SIG-M5 treated with dmso at 0.1 percent for 504 hours (cell line): ENCODE results near the gene CYP2S1.

Experiments used
- DNase-seq: peaks from one replicate; lab custom pipeline; 2025; ENCODE audit not compliant: unreplicated experiment; lab: John Stamatoyannopoulos, UW

CYP2S1 gene

DNA sequence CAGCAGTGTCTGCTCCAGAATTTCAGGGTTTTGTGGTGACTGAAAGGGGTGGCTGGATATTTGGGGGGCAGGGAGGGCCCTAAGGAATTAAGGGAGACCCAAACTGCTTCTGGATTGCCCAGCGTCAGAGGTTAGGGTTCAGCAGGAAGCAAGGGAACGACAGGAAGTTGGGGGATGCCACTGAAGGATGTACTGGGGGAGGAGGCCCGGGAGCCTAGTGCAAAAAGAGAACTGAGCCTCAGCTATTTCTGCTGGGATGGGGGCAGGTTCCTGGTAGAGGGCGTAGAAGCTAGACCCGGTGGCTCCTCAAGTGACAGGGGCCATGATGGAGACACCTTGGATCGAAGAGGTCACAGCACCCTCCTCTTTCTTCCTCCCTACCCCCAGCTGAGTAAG lies 1.1 kb downstream of the CYP2S1 start:
- DNase-seq = peak; percentile 72

DNA sequence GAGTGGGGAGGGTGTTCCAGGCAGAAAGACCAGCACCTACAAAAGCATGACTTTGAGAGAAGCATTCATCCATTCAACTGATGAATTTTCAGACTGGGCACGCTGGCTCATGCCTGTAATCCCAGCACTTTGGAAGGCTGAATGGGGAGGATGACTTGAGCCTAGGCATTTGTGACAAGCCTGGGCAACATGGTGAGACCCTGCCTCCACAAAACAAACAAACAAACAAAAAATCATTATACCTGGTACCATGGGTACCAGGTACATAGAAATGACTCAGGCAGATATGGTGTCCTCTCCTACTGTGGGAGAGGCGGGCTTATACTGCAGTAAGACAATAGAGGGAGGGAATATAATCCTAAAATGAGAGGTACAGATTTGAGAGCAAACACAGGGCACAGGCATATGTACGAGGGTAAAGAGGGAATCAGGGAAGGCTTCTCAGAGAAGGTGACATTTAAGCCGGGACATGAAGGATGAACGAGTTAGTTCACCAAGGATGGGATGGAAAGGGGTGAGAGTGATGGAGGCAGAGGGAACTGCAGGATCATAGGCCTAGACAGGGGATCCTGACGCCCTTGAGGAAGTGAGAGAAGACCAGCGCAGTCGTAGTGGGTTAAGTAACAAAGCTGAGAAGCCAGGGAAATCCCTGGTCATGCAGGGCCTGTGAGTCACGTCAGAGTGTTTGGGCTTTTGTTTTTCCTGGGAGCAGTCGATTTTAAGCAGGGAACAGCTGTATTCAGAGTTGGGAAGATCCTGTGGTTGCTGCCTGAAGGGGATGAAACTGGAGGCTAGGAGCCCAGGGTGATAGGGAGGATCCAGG lies 2.9 kb downstream of the CYP2S1 start:
- peak; percentile 51 for DNase-seq

DNA sequence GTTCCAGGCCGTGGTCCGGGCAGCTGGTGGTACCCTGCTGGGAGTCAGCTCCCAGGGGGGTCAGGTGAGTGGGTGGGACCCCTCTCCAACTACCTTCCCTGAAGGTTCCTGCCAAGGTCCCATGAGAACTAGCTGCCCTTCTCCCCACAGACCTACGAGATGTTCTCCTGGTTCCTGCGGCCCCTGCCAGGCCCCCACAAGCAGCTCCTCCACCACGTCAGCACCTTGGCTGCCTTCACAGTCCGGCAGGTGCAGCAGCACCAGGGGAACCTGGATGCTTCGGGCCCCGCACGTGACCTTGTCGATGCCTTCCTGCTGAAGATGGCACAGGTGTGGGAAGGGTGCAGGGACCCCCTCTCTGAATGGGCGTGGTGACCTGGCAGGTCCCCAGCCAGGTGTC lies 5.5 kb downstream of the CYP2S1 start:
- no peak for DNase-seq

DNA sequence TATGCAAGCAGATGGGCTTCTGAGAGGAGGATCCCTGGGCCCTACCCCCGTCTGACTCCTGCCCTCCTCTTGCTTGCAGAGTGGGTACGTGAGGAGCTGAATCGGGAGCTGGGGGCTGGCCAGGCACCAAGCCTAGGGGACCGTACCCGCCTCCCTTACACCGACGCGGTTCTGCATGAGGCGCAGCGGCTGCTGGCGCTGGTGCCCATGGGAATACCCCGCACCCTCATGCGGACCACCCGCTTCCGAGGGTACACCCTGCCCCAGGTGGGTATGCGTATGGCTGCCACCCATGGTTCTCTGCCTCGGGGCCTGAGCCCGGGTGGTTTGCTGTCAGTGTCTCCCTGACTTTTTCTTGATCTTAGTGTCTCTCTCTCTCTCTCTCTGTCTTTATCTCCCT lies 10.4 kb downstream of the CYP2S1 start:
- no peak for DNase-seq

DNA sequence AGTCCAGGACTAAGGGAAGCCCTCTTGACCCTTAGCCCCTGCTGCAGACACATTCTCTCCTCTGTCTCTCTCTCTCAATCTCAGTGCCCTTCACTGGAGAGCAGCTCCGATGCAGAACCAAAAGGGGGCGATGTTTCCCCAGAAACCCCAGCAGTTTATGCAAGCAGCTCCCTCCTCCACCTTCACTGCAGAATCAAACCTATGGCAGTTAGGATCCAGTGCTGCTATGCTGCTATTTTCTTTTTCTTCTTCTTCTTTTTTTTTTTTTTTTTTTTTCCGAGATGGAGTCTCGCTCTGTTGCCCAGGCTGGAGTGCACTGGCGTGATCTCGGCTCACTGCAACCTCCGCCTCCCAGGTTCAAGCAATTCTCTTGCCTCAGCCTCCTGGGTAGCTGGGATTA lies 11.3 kb downstream of the CYP2S1 start:
- peak; percentile 59 for DNase-seq

DNA sequence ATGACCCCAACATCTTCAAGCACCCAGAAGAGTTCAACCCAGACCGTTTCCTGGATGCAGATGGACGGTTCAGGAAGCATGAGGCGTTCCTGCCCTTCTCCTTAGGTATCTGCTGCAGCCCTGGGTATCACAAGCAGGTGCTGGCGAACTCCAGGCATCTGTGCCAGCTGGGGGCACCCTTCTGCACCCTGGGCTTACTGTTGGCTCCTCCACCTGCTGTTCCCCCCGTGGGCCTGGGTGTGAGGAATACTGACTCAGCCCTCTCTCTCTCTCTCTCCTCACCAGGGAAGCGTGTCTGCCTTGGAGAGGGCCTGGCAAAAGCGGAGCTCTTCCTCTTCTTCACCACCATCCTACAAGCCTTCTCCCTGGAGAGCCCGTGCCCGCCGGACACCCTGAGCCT lies 13.0 kb downstream of the CYP2S1 start:
- DNase-seq = no peak

DNA sequence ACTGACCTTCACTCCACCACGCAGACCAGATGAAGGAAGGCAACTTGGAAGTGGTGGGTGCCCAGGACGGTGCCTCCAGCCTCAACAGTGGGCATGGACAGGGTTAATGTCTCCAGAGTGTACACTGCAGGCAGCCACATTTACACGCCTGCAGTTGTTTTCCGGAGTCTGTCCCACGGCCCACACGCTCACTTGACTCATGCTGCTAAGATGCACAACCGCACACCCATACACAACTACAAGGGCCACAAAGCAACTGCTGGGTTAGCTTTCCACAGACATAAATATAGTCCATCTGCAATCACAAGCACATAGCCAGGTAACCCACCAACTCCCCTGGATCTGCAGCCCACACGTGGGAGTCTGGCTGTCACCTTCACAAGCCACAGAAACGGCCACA lies 13.4 kb downstream of the CYP2S1 start:
- no peak for DNase-seq

DNA sequence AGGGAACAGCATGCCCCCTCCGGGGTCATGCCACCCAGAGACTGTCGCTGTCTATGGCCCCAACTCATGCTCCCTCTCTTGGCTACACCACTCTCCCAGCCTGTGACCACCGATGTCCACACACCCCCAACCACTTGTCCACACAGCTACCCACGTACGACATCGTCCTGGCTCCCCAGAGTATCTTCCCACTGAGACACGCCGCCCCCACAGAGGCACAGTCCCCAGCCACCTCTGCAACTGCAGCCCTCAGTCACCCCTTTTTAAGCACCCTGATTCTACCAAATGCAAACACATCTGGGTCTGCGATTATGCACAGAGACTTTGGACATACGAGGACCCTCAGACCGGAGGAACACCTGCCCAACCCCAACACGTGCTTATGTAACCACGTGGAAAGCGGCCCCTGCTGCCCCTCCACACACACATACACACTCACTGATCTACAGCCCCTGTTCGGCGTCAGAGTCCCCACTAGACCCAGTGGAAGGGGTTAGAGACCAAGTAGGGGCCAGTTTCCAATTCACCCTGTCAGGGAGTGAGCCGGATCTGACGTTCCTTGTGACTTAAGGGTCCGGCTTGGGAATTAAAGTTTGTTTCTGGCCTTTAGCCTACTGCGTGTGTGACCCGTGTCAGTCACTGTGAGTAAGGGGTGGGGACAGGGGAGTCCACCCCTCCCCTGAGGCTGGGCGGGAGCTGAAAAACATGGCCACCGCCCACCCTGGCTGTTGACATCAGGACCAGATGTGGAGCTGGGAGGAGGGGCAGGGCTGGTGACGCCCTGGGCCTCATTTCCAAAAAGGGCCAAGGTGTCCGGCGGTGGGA lies 14.1 kb downstream of the CYP2S1 start:
- no peak for DNase-seq

DNA sequence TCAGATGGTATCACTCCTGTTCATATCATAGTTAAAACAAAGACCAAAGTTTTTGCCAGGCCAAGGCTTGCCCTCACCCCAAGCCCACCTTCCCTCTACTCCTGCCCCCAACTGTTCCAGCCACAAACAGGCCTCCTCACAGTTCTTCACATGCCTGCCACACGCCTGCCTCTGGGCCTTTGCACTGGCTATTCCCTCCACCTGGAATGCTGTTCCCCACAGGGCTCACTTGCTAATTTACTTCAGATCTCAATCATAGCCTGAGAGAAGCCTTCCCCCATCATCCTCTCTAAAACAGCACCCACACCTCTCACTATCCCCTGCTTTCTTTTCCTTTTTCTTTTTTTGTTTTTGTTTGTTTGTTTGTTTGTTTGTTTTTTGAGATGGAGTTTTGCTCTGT lies 21.1 kb downstream of the CYP2S1 start:
- DNase-seq = no peak

DNA sequence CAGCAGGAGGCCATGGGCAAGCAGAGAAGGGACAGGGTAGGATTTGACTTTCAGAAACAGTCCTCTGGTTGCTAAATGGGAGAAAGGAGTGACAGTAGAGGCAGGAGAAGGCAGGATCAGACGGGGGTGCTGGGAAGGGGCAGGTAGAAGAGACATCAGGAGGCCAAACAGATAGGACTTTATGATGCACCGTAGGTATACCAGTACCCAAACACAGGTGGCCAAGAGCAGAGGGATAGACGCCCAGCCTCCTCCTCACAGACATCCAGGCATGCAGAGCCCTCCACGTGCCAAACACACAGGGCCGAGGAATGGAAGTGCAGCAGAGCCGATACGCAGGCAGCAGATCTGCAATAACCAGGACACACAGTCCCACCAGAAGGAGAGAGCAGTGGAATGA lies 24.7 kb downstream of the CYP2S1 start:
- DNase-seq = no peak

DNA sequence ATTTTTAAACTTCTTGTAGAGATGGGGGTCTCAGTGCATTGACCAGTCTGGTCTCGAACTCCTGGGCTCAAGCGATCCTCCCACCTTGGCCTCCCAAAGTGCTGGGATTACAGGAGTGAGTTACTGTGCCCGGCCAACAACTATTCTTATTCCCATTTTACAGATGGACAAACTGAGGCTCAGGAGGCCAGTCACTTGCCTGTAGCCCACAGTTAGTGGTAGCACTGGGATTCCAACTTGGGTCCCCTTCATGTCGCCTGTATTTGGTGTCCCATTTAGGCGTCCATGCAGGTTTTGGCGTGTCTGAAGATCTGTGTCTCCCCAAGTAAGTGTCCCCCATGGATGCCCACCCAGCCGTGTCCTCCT lies 25.2 kb downstream of the CYP2S1 start:
- DNase-seq = no peak

DNA sequence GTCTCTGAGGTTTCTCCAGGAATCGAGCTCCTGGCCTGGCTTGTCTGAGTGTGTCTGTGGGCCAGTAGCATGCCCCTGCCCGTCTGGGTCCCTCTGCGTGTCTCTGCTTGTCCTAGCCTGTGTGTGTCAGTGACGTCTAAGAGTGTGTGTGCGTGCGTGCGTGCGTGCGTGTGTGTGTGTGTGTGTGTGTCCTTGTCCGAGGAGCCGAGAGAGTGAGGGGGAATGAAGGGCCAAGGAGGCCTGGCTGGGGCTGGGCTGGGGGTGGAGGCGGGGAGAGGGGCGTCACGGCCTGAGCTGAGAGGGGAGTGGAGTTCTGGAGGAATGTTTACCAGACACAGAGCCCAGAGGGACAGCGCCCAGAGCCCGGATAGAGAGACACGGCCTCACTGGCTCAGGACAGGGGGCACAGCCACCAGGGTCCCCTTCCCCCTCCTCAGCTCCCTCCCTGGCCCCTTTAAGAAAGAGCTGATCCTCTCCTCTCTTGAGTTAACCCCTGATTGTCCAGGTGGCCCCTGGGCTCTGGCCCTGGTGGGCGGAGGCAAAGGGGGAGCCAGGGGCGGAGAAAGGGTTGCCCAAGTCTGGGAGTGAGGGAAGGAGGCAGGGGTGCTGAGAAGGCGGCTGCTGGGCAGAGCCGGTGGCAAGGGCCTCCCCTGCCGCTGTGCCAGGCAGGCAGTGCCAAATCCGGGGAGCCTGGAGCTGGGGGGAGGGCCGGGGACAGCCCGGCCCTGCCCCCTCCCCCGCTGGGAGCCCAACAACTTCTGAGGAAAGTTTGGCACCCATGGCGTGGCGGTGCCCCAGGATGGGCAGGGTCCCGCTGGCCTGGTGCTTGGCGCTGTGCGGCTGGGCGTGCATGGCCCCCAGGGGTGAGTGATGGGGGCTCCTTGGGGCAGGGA lies 25.8 kb downstream of the CYP2S1 start, which contains the start of gene AXL:
AXL (plus strand) TSS at position 609 of the 893 bp plus-strand sequence; CDS start at position 779, 170 bp downstream.
- DNase-seq = no peak

DNA sequence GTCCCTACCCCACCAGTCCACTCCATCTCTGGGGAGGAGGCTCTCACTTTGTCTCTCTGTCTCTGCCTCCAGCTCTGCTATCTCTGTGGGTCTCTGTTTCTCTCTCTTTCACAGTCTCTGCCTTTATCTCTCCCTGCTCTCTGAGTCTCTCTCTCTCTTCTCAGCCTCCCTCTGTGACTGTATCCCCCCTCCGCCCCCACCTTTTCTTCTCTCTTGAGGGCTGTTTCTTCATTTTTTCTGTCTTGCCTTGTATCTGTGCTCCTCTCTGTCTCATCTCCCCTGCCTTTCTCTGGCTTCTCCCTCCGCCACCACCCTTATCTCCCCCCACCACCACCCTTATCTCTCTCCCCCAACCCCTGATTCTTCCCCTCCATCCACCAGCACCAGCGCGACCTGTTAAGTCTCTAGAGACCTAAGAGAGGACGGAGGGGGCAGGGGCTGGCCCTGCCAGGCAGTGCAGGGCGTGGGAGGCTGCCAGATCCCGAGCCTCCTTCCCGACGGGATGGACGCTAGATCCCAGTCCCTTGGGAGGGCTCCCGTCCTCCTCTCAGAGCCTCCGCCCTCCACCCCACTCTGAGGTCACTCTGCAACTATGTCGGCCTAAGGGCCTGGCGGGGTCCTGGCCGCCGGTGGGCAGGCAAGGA lies 27.0 kb downstream of the CYP2S1 start:
- no peak for DNase-seq

DNA sequence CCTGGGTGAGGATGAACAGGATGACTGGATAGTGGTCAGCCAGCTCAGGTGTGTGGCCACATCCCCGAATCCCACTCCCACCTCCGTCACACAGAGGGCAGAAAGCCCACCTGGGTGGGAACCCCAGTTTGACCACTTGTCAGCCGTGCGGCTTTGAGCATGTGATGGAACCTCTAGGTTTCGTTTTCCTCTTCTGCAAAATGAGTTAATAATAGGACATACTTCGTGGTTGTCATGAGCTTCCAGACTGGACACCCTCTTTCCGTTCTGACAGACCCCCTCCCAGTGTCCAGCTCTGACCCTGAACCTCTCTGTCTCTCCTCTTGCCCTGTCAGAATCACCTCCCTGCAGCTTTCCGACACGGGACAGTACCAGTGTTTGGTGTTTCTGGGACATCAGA lies 27.8 kb downstream of the CYP2S1 start:
- DNase-seq = no peak

DNA sequence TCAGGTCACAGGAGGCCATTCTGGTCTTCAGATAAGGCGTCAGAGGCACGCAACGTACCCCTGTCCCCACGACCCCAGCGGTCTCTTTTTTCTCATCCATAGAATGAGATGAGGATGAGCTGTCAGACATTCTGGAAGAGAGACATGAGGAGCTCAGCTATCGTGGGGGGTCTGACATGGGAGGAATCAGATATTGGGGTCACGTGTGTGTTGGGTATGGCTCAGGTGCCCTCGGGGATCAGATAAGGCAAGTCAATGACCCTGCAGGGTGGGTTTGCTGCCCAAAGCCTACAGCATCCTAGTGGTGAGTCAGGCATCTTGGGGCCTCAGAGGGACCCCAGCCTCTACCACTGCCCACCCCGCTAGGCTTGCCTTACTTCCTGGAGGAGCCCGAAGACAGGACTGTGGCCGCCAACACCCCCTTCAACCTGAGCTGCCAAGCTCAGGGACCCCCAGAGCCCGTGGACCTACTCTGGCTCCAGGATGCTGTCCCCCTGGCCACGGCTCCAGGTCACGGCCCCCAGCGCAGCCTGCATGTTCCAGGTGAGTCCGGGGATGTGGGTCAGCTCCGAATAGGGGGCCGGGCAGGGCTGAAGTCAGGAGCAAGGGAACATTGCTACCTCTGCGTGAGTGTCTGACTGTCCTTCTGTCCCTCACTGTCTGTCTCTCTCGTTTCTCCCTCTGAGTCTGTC lies 28.6 kb downstream of the CYP2S1 start:
- no peak for DNase-seq

DNA sequence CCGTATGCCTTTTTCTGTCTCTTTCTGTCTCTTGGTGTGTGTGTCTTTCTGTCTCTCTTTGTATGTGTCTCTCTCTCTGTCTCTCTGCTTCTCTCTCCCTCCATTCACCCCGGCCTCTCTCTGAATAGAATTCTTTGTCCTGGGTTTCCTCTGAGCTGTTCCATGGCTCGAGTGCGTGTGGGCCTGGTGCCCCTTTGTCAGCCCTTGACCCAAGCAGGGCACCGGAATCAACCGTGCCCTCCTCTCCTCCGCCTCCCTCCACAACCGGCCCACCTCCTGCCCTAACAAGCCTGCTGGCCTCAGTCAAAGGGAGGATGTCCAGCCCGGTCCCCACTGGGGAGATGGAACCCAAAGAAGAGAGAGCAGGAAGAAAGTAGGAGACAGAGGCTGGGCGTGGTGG lies 29.2 kb downstream of the CYP2S1 start:
- no peak for DNase-seq

DNA sequence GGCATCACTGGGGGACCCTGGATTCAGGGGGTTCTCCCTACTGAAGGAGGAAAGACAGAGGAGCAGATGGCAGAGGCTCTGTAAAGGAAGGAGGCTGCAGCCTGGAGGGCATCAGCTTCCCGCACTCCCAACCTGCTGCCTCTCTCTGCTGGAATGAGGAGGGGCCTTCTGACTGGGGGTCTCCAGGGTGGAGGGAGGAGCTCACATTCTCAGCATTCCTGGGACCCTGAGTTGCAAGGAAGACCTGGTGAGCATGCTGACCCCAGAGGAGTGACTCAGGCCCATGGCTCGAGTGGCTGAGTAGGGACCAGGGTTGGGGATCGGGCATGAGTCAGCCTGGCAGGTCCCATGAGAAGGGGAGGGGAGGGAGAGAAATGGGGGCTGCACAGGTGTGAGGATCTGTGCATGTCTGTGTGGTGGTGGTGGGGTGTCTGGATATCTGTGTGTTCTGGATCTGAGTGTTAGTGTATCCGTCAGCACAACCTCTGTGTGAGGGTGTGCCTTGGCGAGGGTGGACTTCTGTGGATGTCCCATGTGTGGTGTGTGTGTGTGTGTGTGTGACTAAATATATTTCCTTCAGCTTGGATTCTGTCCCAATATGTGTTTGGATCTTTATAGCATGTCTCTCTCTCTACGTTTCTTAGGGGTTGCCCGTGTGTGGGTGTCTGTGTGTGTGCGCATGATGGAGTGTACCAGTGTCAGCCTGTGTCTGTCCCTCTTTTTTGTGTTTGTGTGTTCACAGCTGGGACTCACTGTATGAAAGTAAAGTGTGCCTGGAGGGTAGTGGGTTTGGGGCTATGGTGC lies 30.6 kb downstream of the CYP2S1 start:
- no peak for DNase-seq

DNA sequence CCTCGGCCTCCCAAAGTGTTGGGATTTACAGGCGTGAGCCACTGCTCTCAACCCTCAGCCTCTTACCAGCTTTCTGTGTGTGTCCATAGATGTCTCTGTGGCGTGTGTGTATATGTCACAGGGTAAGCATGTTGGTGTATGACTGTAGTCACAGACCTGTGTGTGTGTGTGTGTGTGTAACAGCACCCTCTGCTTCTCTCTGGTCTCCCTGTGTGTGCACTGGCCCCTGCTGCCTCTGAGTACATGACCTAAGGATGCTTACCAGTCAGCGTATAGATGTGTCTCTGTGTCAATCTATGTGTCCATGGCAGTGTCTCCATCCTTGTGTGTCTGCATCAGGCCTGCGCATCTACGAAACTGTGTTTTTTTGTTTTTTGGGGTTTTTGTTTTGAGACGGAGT lies 31.6 kb downstream of the CYP2S1 start:
- DNase-seq = no peak

DNA sequence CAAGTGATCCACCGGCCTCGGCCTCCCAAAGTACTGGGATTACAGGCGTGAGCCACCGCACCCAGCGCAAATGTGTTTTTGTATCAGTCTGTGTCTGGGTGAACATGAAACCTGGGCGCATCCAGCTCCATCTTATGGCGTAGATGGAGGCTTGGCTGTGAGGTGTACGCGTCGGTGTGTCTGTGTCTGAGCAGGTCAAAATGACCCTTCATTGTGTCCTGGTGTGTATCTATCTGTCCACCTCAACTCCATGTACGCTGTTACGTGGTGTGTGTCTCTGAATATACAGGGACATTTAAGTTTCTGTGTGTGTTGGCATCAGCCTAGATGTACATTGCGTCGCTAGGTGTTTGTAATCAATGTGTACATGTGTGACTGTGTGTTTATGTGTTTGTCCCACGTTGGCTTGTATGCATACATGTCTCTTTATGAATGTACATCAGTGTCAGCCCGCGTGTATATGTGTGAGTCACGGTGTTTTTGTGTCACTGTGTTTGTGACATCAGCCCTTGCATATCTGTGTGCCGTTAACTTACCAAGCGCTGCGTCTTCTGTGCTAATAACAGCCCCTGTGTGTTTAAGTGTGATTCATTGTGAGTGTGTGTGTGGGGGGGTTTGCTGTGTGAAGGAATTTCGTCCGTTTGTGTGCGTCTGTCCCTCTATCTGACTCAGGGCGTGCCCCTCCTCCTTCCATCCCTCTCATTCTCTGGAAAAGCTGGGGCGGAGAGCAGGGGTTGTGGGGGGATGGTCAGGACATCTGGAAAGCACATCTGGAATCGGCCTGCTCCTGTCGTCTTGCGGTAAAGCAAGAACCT lies 32.4 kb downstream of the CYP2S1 start:
- DNase-seq = no peak
